HEK293 (cell line): Measurements from ENCODE around the gene PSMG2.

Experiments used
- CTCF ChIA-PET: fragments of 350-600 bp; formaldehyde crosslinking; extraction: SDS; loops from one replicate; lab custom pipeline; 2021; ENCODE audit warnings: antibody characterized with exemption; lab: Yijun Ruan, JAX
- POLR2A ChIA-PET: fragments of 300-600 bp; formaldehyde crosslinking; extraction: SDS; loops from one replicate; lab custom pipeline; 2020; ENCODE audit warnings: antibody characterized with exemption, inconsistent platforms; lab: Yijun Ruan, JAX
- H3K27ac ChIP-seq: fragments of 200-500 bp; sonication (Bioruptor generic); 2 replicates; pipeline ENCODE4 v1.5.1; 2014; ENCODE audit warnings: low read depth, low read length, control low read depth, inconsistent platforms; ENCODE audit errors: extremely low read depth
- H3K36me3 ChIP-seq, 2 experiments: fragments of 200-500 bp in 1 of 2; sonication (Bioruptor generic) in 1 of 2; 1 replicate in 1 of 2; 2 replicates in 1 of 2; pipeline ENCODE4 v1.5.1; 2014 to 2017; ENCODE audit warnings: inconsistent platforms in 2 of 2, low read length in 2 of 2; ENCODE audit not compliant: control insufficient read depth in 2 of 2, insufficient read depth in 1 of 2
- H3K4me1 ChIP-seq: fragments of 200-500 bp; sonication (Bioruptor generic); 2 replicates; pipeline ENCODE4 v1.5.1; 2014; ENCODE audit warnings: mild to moderate bottlenecking, low read length, inconsistent platforms; ENCODE audit not compliant: control insufficient read depth, insufficient read depth
- H3K4me3 ChIP-seq: 2 replicates; pipeline ENCODE4 v1.5.1; 2011; ENCODE audit warnings: low read depth, mild to moderate bottlenecking, control low read depth, low read length, moderate library complexity
- H3K9me3 ChIP-seq: fragments of 200-500 bp; sonication (Bioruptor generic); 2 replicates; pipeline ENCODE4 v1.5.1; 2014; ENCODE audit warnings: low read depth, low read length, inconsistent platforms; ENCODE audit not compliant: control insufficient read depth, insufficient read depth
- BCL11A ChIP-seq: fragments of 450-650 bp; formaldehyde crosslinking; IDR thresholded peaks from 2 replicates; pipeline ENCODE4 v1.5.1; 2016; ENCODE audit warnings: low read depth, missing biosample characterization, missing genetic modification characterization
- BCL11B ChIP-seq: fragments of 450-650 bp; formaldehyde crosslinking; IDR thresholded peaks from 2 replicates; pipeline ENCODE4 v1.5.1; 2016; ENCODE audit warnings: low read depth, missing biosample characterization, missing genetic modification characterization
- KLF1 ChIP-seq: fragments of 450-650 bp; formaldehyde crosslinking; IDR thresholded peaks from 2 replicates; pipeline ENCODE4 v1.5.1; 2016; ENCODE audit warnings: missing biosample characterization, missing genetic modification characterization
- OSR2 ChIP-seq: fragments of 450-650 bp; formaldehyde crosslinking; IDR thresholded peaks from 2 replicates; pipeline ENCODE4 v1.5.1; 2016; ENCODE audit warnings: missing biosample characterization, missing genetic modification characterization
- PBX3 ChIP-seq: sonication (generic); formaldehyde crosslinking; IDR thresholded peaks from 2 replicates; pipeline ENCODE4 v1.8.1; 2022; ENCODE audit warnings: mild to moderate bottlenecking, moderate library complexity, missing genetic modification reagents
- PRDM1 ChIP-seq: fragments of 450-650 bp; formaldehyde crosslinking; IDR thresholded peaks from 2 replicates; pipeline ENCODE4; 2016; ENCODE audit warnings: missing biosample characterization, missing genetic modification characterization
- SP3 ChIP-seq: fragments of 450-650 bp; formaldehyde crosslinking; IDR thresholded peaks from 2 replicates; pipeline ENCODE4 v1.5.1; 2016; ENCODE audit warnings: missing biosample characterization, missing genetic modification characterization
- TRIM28 ChIP-seq: IDR thresholded peaks from 2 replicates; pipeline ENCODE4 v1.6.1; 2011; ENCODE audit warnings: low read length, control low read depth, borderline replicate concordance
- ZFP69B ChIP-seq: fragments of 450-650 bp; formaldehyde crosslinking; IDR thresholded peaks from 2 replicates; pipeline ENCODE4 v1.5.1; 2016; ENCODE audit warnings: missing biosample characterization, missing genetic modification characterization
- ZNF184 ChIP-seq: fragments of 450-650 bp; IDR thresholded peaks from 2 replicates; pipeline ENCODE4 v1.5.1; 2018; ENCODE audit warnings: missing biosample characterization, mild to moderate bottlenecking, missing genetic modification characterization
- ZNF37A ChIP-seq: fragments of 450-650 bp; IDR thresholded peaks from 2 replicates; pipeline ENCODE4 v1.5.1; 2018; ENCODE audit warnings: missing biosample characterization, missing genetic modification characterization
- ZNF529 ChIP-seq: fragments of 450-650 bp; formaldehyde crosslinking; IDR thresholded peaks from 2 replicates; pipeline ENCODE4 v1.5.1; 2017; ENCODE audit warnings: missing genetic modification characterization, missing biosample characterization; ENCODE audit not compliant: insufficient replicate concordance
- ZNF544 ChIP-seq: fragments of 450-650 bp; formaldehyde crosslinking; IDR thresholded peaks from 2 replicates; pipeline ENCODE4 v1.5.0; 2017; ENCODE audit warnings: missing biosample characterization, missing genetic modification characterization
- ZNF555 ChIP-seq: fragments of 450-650 bp; formaldehyde crosslinking; conservative IDR thresholded peaks from 2 replicates; pipeline ENCODE4 v1.5.1; 2017; ENCODE audit warnings: missing biosample characterization, mild to moderate bottlenecking, missing genetic modification characterization, inconsistent platforms
- ZNF624 ChIP-seq: fragments of 450-650 bp; formaldehyde crosslinking; IDR thresholded peaks from 2 replicates; pipeline ENCODE4 v1.5.1; 2017; ENCODE audit warnings: missing biosample characterization, missing genetic modification characterization
- ZNF768 ChIP-seq: fragments of 450-650 bp; formaldehyde crosslinking; IDR thresholded peaks from 2 replicates; pipeline ENCODE4 v1.5.1; 2018; ENCODE audit warnings: missing biosample characterization, mild to moderate bottlenecking, missing genetic modification characterization
- ZNF837 ChIP-seq: fragments of 450-650 bp; formaldehyde crosslinking; IDR thresholded peaks from 2 replicates; pipeline ENCODE4 v1.5.1; 2016; ENCODE audit warnings: missing biosample characterization, missing genetic modification characterization
- TF ChIP-seq, protein P1 (sequence below): fragments of 450-650 bp; formaldehyde crosslinking; IDR thresholded peaks from 2 replicates; pipeline ENCODE4 v1.5.1; 2017; ENCODE audit warnings: missing biosample characterization, missing genetic modification characterization

The PSMG2 gene

DNA sequence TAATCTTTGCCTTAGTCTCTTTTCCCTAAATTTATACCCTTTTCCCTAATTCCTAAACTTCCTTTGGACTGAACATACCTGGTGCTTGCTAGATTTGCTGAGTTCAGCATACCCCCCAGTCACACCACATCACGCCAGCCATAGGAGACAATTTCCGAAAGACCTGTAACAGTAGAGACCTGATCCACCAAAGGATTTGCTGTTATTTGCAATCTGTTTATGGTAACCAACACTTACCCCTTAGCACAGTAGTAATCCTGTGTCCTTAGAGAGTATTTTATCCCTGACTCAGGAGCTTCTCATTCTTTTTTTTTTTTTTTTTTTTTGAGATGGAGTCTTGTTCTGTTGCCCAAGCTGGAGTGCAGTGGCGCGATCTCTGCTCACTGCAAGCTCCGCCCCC, 8.6 kb downstream of the PSMG2 start:
- peaks cover 65 to 69% of the 10 kb centered on the region in 2 experiments for H3K36me3 ChIP-seq
- no peak overlapping the region for H3K27ac ChIP-seq
- ChIA-PET POLR2A (interaction anchor here (0.7 to 1.6 kb wide), 2 partner anchors 9 to 169 kb away, joined by 3 to 6 read pairs; partner anchors contain the start of genes CEP76 and PSMG2), CTCF (interaction anchor here (0.6 to 2.1 kb wide), 4 partner anchors 15 to 509 kb away, joined by 3 to 12 read pairs (median 4); no protein-coding TSS in a partner anchor)
- no peak overlapping the region for H3K4me3 ChIP-seq
- no peaks in the 10 kb centered on the region for H3K9me3 ChIP-seq
- TF ChIP-seq OSR2 (no peak), PBX3 (no peak), TRIM28 (no peak), ZNF184 (tag by site-specific recombination) (no peak), ZNF529 (tag by site-specific recombination) (no peak), BCL11A (tag by site-specific recombination) (no peak), SP3 (no peak), ZNF544 (tag by site-specific recombination) (no peak), BCL11B (tag by site-specific recombination) (no peak), ZNF837 (no peak), ZNF555 (tag by site-specific recombination) (no peak), ZNF624 (tag by site-specific recombination) (no peak), ZNF768 (tag by site-specific recombination) (no peak)
- TF ChIP-seq, protein P1, sequence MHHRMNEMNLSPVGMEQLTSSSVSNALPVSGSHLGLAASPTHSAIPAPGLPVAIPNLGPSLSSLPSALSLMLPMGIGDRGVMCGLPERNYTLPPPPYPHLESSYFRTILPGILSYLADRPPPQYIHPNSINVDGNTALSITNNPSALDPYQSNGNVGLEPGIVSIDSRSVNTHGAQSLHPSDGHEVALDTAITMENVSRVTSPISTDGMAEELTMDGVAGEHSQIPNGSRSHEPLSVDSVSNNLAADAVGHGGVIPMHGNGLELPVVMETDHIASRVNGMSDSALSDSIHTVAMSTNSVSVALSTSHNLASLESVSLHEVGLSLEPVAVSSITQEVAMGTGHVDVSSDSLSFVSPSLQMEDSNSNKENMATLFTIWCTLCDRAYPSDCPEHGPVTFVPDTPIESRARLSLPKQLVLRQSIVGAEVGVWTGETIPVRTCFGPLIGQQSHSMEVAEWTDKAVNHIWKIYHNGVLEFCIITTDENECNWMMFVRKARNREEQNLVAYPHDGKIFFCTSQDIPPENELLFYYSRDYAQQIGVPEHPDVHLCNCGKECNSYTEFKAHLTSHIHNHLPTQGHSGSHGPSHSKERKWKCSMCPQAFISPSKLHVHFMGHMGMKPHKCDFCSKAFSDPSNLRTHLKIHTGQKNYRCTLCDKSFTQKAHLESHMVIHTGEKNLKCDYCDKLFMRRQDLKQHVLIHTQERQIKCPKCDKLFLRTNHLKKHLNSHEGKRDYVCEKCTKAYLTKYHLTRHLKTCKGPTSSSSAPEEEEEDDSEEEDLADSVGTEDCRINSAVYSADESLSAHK: no peak
- no peaks in the 10 kb centered on the region for H3K4me1 ChIP-seq

- H3K4me3 ChIP-seq: no peak overlapping the region
- ChIA-PET POLR2A (interaction anchor here (0.7 to 1.6 kb wide), 3 partner anchors 11 to 171 kb away, joined by 3 read pairs; partner anchors contain the start of genes CEP76 and PSMG2), CTCF (interaction anchor here (0.6 to 16.2 kb wide), 5 partner anchors 214 to 438 kb away, joined by 3 to 224 read pairs (median 4); no protein-coding TSS in a partner anchor)
- H3K27ac ChIP-seq: no peak overlapping the region
- TF ChIP-seq PRDM1 (tag by site-specific recombination) (peak; percentile 30; the same call in 1 of the 2 replicates), ZFP69B (tag by site-specific recombination) (no peak), KLF1 (tag by site-specific recombination) (no peak)
- no peaks in the 10 kb centered on the region for H3K9me3 ChIP-seq
- H3K36me3 ChIP-seq: peaks cover 66 to 76% of the 10 kb centered on the region in 2 experiments
- H3K4me1 ChIP-seq: no peaks in the 10 kb centered on the region
These were observed 18.8 kb downstream of the PSMG2 start for GRCh38 chr18:12721495-12722275.

DNA sequence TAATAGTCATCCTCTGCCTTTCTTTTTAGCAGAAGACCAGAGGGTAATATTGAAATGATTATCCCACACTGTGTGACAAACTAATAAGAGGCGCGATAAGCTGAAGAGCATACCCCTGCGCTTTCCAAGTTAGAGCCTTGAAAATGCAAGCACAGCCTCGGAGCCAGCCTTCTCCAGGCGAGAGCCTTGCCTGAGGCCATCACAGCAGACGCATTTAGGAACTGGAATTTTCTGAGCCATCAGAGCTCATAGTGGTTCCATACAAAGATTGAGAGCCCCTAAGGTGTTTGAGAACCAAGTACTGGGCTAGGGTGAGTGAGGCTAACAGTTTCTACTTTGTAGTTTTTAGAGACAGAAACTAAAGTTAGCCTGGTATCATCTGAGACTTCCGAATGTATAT, 19.9 kb downstream of the PSMG2 start:
- no peak for TF ChIP-seq ZNF37A
- no peak overlapping the region for H3K27ac ChIP-seq
- ChIA-PET CTCF (interaction anchor here (0.5 to 16.2 kb wide), 5 partner anchors 14 to 437 kb away, joined by 3 to 224 read pairs (median 5); no protein-coding TSS in a partner anchor), POLR2A (interaction anchor here (1.0 kb wide), 1 partner anchor 20 kb away, joined by 3 read pairs; the partner anchor contains the start of genes CEP76 and PSMG2)
- H3K9me3 ChIP-seq: no peaks in the 10 kb centered on the region
- no peak overlapping the region for H3K4me3 ChIP-seq
- peaks cover 60 to 72% of the 10 kb centered on the region in 2 experiments for H3K36me3 ChIP-seq
- no peaks in the 10 kb centered on the region for H3K4me1 ChIP-seq
